ENCODE data around the gene TRAT1.

DNA sequence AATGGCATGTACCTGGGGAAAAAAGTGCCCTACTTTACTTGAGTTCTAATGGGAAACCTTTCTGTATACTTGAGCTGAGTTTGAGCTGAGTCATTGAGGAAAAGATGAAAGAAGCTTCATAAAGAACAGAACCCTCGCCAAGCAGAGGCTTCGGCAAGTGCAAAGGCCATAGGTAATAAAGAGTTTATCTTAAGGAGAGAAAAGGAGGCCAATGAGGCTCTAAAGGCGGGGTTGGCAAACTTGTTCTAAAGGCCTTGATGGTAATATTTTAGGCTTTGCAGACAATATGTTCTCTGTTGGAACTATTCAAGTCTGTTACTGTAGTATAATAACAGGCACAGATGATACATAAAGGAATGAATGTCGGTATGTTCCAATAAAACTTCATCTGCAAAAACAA is 17.6 kb upstream of the TRAT1 start:
- TF ChIP-seq POLR2A (IDR thresholded peaks at IDR 0.05; ENCODE audit: low read length) (no peak), GATA1 (IDR thresholded peaks at IDR 0.05; ENCODE audit: low read depth, low read length) (no peak)

Measured in erythroblast (primary cell).